ENCODE data around the gene SV2A. TPM values are rescaled to one million over a fixed set of nuclear protein-coding genes. Genes with fewer than 3 reads are reported as not detected.
A peak's percentile ranks its signal among the peaks of the same experiment; 100 is the strongest.

SV2A gene
- total RNA-seq, 1 donor from 2014 or later, result 1.7 TPM

DNA sequence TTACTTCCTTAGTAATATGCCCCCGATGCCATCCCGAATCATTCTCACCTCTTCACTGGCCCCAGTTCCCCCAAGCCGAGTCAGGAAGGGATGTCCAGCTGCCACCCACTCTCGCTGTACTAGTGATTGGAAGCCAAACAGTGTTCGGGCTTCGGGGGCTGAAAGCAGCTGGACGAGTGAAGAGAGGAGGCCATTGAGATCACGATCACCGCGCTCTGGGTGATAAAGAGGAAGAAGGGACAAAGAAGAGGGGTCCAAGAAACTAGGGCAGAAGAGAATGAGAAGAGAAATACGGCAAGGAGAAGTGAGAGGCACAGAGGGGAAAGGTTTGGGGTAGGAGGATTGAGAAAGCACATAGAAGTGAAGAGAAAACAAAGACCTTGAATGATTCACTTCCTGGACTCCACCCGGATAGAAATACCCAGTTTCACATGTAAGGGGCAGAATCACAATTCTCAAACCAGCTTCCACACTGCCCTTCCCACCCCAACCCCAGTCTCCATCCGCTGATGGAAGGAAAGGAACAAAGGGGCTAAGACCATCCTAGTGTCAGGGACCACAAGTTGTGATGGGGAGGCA is 13.7 kb upstream of the SV2A start:
- DNase-seq (ENCODE audit: low read depth), result no peak

DNA sequence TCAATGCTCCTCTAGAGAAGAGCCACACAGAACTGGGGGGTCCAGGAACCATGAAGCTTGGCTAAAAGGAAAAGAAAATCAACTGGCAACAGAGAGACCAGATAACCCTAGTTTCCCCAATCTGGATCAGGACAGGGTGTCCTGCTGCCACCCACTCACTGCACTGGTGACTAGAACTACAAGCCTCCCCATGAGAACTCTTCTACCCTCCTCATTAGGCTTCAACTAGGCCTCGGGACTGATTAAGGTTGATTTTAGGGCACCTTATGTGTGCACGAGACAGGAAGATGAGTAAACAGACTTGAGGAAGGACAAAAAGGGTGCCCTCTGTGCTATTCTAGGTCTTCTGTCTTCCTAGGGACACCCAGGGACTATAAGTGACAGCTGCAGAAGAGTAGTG is 12.2 kb upstream of the SV2A start:
- no peak for DNase-seq (ENCODE audit: low read depth)

DNA sequence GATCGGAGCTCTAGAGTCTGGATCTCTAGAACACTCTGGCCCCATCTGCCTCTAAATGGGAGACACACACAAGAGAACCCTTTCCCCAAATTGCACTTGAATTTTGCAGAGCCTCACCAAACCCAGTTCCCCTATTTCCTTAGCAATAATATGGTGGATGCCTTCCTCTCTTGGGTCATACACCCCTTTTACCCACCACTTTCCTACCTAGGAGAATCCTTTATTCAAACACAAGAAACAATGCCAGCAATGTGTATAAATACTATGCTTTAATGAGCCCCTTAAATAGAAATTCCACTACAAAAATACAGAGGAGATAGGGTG is 10.7 kb upstream of the SV2A start:
- DNase-seq (ENCODE audit: low read depth), result no peak

DNA sequence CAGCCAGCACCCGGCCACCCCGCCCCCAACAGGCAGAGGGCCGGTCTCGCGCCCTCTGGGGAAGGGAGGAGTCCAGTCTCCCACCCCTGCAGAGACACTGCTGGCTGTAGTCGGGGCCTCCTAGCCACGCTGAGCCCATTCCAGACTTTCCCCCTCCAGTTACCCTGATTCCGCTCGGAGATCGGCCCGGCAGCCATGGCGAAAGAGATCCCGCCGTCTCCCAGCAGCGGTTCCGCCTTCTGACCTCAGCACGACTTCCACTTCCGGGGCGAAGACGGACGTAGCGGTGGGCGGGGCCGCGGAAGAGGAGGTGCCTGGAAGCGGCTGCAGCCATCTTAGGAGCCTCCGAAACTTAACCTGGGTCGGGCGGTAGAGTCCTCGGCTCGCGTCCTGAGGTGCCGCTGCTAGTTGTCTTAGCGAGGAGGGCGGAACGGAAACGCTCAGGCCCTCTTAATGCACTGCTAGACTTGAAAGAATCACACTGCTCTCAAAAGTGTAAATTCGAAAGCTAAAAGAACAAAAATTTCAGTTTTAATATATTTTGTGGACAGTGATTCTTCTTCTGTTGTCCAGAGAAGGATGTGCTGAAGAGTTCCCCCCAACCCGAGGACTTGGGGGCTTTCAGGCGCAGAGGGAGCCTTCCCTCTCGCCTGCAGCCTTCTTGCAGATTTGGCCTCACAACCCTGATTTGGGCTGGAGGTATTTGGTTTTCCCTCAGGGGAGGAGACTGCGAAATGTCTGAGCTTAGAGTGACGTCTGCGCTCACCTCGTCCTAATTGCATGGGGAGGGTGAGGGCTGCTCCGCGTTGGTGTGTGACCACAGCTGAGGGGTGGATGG is 10.1 kb upstream of the SV2A start, which contains the start of gene SF3B4:
Gene SF3B4 (minus strand): TSS at position 241 of the 838 bp plus-strand sequence. CDS start 44 bp downstream, at position 197.
- peak; percentile 87 for DNase-seq (ENCODE audit: low read depth)

DNA sequence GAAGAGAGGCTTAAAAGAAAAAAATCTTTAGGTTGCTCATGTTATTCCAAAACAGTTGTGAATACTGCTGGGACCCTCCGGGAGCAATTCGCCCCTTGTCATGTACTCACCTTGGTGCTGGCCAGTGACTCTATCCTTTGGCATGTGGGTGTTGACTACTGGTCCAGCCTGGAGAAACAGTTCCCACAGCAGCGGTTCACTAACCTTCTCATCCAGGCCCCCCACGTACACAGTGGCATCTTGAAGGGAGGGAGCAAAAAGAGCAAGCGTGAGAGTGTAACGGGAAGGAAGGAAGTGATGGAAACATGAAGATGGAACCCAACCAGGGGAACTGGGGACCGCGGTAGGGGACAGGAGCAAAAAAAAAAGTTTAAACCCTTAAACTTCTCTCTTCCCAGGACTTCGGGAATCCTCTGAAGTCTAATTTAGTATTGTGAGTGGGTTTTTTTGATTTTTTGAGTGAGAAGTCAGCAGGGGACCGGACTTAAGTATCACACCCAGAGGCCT is 9.5 kb upstream of the SV2A start:
- DNase-seq (ENCODE audit: low read depth), result peak; percentile 44

DNA sequence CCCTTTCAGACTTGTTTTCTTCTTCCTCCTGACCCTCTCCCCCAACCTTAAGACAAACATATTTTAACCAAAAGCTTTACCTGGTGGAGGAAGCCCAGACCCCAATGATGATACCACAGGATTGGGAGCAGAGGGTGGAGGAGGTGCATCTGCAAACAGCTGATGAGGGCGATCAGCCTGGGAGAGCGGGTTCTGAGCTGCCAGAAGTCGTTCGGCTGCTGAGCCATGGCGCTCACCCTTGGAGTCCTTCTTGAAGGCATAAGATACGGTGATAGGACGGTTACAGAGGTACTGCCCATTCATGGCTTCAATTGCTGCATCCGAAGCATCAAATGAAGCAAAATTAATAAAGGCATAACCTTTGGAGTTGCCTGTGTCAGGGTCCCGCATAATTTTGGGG is 8.7 kb upstream of the SV2A start:
- DNase-seq (ENCODE audit: low read depth), result no peak

DNA sequence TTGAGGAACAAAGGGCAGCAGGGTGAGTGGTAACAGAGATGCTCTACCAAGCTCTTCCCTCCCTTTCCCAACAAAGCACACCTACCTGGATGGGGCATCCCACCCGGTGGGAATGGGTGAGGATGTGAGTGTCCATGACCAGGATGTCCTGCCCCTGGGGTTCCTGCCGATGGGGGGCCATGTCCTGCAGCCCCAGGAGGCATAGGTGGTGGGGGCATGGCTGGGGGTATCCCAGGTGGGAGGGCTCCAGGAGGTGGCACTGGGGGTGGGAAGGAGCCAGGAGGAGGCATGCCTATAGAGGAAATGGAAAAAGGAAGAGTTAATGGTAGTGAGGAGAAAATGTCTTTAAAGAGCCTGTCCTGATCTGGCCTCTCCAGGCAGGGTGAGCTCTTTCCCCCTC is 8.1 kb upstream of the SV2A start:
- no peak for DNase-seq (ENCODE audit: low read depth)

DNA sequence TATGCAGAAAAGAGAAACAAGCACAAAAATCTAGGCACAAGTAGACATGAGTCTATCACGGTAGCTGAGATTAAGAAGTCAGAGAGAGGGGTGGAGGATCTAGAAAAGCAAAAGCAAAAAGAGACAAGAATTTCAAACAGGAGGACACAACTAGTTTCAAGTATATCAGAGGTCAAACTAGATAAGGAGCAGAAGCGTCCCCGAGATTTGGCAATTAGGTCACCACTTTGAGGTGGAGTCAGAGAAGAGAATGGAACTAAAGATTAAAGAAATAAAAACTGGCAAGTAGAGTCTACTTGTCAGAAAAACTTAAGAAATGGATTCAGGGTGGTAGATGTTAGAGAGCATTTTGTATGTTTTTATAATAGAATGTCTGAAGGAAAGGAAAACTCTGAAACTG is 7.7 kb upstream of the SV2A start:
- no peak for DNase-seq (ENCODE audit: low read depth)

DNA sequence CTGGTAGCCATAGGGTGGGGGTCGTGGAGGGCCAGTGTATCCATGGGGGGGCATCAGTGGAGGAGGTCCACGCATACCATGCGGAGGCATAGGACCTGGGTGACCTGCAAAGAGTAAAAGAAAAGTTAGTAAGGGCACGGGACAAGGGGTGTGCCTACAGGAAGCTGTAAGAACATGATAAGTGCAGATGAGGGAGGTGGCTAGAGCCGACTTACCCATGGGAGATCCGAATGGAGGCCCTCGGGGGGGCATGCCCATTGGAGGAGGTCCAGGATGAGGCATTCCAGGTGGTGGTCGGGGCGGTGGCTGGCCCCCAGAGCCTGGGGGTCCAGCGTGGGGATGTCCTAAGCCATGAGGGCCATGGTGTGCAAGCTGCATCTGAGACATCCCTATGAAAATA is 6.0 kb upstream of the SV2A start:
- no peak for DNase-seq (ENCODE audit: low read depth)

DNA sequence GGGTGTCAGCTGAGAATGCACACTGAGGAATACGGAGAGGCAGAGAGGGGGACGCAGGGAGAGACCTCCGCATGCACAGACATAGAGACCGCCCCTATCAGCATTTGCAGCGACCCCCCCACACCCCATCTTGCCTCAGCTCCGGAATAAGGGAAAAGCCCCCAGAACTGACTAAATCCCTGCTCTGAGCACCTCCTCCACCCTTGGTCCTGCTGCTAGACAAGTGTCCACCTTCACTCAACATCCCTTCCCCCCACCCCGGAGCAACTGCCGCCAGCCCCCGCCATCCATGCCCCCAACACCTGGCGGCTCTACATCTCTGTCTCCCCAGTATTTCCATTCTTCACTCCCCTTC is 769 bp downstream of the SV2A start:
- DNase-seq (ENCODE audit: low read depth), result no peak

DNA sequence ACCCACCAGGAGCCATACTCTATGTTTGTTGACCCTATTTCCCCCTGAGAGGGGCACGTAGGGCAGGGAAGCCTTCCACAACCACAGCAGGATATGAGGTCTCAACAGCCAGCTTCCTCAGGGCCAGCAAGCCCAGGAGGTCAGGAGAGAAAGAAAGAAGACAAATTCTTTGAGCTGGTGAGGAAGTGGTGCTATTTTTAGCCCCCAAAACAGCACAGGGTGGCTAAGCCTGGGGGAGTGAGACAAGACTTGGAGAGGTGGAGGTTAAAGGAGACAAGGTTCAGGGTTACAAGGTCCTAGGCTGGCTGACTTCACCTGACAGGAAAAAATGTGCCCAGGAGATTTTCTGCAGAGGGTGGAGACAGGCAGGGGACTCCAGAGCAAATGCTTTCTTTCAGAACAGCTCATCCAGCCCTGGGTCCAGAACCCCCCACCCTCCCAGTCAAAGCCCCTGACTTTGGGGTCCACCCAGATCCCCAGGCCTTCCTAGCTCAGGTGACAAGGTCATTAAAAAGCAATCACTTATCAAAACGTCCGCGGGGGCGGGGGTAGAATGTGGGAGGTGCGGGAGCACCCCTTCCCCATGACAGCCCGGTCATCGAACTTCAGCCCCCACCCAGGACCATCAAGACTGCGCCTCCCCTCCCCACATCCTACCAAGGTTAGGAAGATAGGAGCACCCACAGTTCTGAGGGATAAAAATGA is 1.3 kb downstream of the SV2A start:
- no peak for DNase-seq (ENCODE audit: low read depth)

DNA sequence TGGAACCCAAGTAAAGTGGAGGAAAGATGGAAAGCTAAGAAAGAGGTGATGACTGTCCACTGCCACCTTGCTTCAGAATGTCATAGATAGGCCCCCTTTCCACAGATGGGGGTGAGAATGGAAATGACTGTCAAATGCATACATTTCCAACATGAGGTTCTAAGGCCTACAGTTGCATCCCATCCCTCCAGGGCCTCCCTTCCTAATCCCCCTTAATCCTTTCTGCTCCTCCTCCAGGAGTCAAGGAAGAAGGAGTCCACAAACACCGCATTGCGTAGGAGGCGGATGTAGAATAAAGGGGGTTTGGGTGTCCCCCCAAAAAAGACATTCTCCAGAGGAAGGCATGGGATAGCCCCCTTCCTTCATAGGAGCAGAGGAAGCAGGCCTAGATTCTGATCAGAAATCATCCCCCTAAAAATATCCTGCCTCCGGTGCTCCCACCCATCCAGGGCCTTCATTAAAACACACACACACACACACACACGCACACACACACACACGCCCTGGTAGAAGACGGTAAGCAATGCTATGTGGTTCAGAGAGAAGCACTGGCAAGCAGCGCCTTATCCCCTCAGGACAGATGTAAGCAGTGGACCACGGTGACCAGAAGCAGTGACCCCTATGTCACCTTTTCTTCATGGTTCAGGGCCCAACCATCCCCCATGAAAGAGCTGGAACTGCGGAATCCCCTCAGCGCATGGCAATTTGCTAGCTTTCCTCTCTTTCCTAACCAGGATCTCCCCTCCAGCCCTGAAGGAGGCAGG is 2.0 kb downstream of the SV2A start:
- peak; percentile 32 for DNase-seq (ENCODE audit: low read depth)

DNA sequence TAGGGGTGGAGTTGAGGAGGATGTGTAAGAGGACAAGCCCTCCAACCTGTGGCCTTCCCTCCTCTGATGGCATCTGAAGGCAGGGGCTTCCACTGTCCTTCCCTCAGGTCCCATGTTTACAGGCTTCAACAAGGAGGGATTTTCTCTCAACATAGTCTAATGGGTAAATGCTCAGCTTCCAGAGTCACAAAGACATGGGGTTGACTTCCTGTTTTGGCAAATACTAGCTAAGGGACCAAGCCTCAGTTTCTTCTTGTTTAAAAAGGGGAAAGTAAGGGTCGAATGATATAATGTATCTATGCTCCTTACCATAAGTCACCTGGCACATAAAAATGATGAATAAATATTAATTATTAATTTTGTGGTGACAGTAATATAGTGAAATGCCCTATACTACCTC is 3.1 kb downstream of the SV2A start:
- DNase-seq (ENCODE audit: low read depth), result no peak

DNA sequence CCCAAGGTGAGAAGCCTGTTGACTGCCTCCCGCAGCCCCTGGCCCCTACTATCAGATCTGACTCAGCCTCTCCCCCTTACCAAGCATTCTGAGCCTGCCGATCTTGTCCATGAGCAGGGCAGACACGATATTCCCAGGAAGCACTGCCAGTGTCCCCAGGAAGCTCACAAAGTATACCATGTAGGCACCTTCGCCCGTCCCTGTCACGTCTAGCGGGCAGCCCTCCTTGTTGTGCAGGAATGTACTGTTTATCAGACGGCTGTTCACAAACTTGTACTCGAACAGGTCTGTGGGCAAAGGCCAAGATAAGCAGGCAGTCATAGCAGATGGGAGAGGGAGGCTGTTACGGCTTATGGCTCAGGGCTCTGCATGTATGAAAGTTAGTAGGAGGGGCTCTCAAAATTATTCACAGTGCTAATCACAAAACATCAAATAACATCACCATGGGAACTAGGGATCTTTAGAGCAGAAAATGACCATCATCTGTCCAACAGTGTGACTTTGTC is 11.0 kb downstream of the SV2A start:
- DNase-seq (ENCODE audit: low read depth), result no peak

DNA sequence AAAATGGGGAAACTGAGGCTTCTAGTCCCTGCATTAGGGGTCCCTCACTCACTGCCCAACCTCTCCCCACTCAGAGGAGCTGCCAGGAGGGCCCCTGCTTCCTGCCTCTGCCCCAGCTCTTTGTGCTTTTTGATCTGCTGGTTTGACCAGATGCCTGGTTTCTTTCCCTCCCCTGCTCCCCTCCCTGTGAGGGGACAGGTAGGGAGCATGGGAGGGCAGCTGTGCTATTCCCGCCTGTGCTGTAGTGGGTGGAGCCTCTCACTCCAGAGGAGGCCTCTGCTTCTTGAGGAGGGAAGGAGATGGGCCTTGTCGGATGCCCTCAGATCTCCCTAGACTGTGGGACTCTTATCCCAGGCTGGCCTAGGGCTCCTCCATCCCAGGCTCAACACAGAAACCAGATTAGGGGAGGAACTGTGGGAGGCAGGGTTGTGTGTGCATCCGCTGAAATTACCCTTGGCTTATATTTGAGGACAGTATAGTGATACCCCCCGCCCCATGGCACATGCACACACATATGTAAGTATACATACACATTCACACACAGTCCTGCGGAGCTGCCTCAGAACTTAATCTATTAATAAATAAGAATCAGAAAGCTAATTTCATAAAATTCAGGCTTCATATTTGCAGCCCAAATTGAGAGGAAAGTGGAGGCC is 13.7 kb downstream of the SV2A start:
- DNase-seq (ENCODE audit: low read depth), result no peak

DNA sequence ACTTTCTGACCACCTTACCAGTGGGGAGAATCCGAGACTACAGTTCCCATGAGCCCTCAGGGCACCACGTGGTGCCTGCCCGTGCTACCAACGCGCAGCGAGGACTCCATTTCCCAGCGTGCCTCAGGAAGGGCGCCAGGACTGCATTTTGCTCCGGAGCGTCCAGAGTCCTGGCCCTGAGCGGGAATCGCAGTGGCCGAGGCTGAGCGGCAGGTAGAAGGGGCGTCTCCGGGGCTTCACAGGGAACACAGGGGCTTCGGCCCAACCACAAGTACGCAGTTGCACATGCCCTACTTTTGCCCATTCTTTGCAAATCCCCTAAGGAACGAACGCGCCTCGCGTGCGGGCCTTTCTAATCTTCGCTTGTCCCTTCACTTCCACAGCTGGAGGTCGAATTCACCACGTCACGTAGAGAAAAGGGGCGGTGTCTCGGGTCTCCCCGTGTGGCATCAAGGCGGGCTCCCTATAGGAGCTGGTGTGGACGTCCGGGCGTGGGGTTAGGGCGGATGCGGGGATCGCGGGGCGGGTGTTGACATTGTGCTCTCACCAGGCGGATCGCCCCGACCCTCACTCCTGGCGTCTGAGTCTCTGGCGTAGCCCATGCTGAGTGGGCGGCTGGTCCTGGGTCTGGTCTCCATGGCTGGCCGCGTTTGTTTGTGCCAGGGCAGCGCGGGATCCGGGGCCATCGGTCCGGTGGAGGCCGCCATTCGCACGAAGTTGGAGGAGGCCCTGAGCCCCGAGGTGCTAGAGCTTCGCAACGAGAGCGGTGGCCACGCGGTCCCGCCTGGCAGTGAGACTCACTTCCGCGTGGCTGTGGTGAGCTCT is 18.0 kb downstream of the SV2A start, which contains the start of gene BOLA1:
Gene BOLA1 (plus strand): TSS at position 109 of the 825 bp plus-strand sequence. CDS start 492 bp downstream, at position 601.
- peak; percentile 82 for DNase-seq (ENCODE audit: low read depth)

DNA sequence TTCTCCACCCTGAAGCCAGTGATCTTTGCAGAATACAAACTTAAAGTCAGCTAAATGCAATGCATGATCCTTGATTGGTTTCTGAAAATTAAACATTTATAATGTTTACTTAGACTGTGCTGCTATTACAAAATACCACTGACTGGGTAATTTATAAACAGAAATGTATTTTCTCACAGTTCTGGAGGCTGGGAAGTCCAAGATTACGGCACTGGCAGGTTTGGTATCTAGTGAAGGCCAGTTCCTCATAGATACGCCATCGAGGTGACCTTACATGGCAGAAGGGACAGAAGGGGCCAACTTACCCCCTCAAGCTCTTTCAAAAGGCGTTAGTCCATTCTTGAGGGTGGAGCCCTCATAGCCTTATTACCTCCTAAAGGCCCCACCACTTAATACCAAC is 21.1 kb downstream of the SV2A start:
- no peak for DNase-seq (ENCODE audit: low read depth)

DNA sequence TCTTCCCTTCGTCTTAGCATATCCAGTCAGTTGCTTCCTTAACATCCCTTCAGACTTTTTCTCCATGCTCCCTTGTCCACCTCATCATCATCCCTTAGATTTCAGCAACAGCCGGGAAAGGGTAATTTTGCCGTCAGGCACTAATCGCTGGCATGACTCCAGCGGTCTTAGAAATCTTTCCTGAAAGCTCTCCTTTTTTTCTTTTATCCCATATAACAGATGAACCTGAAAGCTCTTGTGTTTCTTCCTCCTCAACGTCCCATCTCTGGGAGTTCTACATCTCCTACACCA is 28.7 kb downstream of the SV2A start:
- DNase-seq (ENCODE audit: low read depth), result no peak

DNA sequence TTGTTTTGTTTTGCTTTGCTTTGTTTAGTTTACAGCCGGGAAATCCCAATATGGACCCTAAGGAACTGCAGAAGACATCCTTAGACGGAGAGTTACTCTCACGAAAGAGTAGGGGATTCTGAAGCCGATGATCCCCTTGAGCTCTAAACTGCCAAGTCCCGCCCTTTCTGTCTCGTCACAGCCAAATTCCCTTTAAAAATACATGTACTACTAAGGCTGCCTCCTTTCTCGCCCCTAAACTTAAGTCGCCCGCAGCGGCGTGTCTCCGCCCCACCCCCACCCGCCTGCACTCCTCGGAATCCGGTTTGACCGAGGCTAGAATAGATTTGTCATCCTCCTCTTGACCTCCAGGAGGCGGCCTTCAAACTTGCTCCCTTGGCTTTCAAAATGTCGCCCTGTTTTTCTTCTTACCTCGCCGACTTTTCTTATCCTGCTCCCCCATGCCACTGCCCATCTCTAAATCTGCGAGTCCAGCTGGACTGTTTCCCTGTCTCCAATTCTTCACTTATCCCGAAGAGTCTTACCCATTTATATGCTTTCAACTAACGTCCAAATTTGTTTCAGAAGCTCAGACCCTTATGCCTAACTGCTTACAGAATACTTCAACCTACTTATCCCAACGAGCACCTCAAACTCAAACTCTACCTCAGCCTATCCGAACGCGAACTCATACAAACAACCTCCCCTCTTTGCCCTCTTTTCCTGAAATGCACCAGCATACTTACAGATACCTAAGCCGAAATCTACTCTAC is 29.2 kb downstream of the SV2A start:
- DNase-seq (ENCODE audit: low read depth), result peak; percentile 81
